Nephron (organoid): ENCODE data around the gene ZNF524.
A peak's percentile ranks its signal among the peaks of the same experiment; 100 is the strongest.

Experiments
- H3K27ac Mint-ChIP-seq, 3 experiments: 2 replicates each; pipeline ENCODE4 v1.8.0; 2020; ENCODE audit warnings: mixed read lengths in 3 of 3, mild to moderate bottlenecking in 2 of 3, moderate library complexity in 1 of 3
- H3K27me3 Mint-ChIP-seq: 2 replicates; pipeline ENCODE4 v1.8.0; 2021; ENCODE audit warnings: low read depth, mild to moderate bottlenecking, moderate library complexity, mixed read lengths
- H3K36me3 Mint-ChIP-seq: 2 replicates; pipeline ENCODE4 v1.8.0; 2020; ENCODE audit warnings: low read depth, mixed read lengths
- H3K4me1 Mint-ChIP-seq: 2 replicates; pipeline ENCODE4 v1.8.0; 2020; ENCODE audit warnings: mixed read lengths
- H3K4me3 Mint-ChIP-seq, 3 experiments: 2 replicates each; pipeline ENCODE4 v1.8.0; 2020; ENCODE audit warnings: mild to moderate bottlenecking in 3 of 3, mixed read lengths in 3 of 3, moderate library complexity in 2 of 3
- H3K9me3 Mint-ChIP-seq: 2 replicates; pipeline ENCODE4 v1.8.0; 2020; ENCODE audit warnings: mixed read lengths
- CTCF ChIP-seq, 3 experiments: fragments of 200-600 bp; sonication (generic); IDR thresholded peaks; one replicate each; pipeline ENCODE4 v1.5.0; 2021; ENCODE audit warnings: antibody characterized with exemption in 3 of 3; ENCODE audit not compliant: unreplicated experiment in 3 of 3

ZNF524 gene

GRCh38 chr19:55602104-55603001, 2.3 kb downstream of the ZNF524 start:
- peaks cover 23% of the 10 kb centered on the region for H3K4me1 Mint-ChIP-seq
- H3K36me3 Mint-ChIP-seq: peaks cover 18% of the 10 kb centered on the region
- peak overlapping the region in 2 of 3 experiments; percentile 79 to 87 for H3K4me3 Mint-ChIP-seq
- H3K27ac Mint-ChIP-seq: peak overlapping the region; percentile 87 to 94 (median 91)
- H3K9me3 Mint-ChIP-seq: no peaks in the 10 kb centered on the region
- H3K27me3 Mint-ChIP-seq: no peaks in the 10 kb centered on the region
- TF ChIP-seq CTCF (IDR thresholded peaks at IDR 0.05; ENCODE audit: unreplicated experiment in 3 of 3): no peak

DNA sequence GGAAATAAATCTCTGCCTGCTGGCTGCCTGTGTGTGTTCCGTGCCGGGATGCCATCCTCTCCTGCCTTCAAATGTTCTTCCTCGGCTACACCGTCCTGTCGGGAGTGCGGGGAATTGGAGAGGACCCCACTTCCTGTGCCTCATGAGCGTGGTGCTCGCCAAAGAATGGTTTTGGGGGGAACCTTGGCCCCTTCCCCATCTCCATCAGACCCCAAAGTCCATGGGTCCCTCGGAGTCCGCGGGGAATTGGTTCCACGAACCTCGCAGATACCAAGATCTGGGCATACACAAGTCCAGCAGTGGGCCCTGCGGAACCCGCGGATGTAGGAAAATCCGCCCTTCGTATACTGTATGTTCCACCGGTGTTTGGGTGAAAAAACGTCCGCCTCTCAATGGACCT, 3.0 kb downstream of the ZNF524 start:
- peak overlapping the region; percentile 85 to 96 (median 86) for H3K27ac Mint-ChIP-seq
- H3K27me3 Mint-ChIP-seq: no peaks in the 10 kb centered on the region
- H3K9me3 Mint-ChIP-seq: no peaks in the 10 kb centered on the region
- peaks cover 19% of the 10 kb centered on the region for H3K36me3 Mint-ChIP-seq
- peaks cover 28% of the 10 kb centered on the region for H3K4me1 Mint-ChIP-seq
- H3K4me3 Mint-ChIP-seq: peak overlapping the region; percentile 64 to 75 (median 72)
- no peak for TF ChIP-seq CTCF (IDR thresholded peaks at IDR 0.05; ENCODE audit: unreplicated experiment in 3 of 3)

- Mint-ChIP-seq H3K9me3 (no peaks in the 10 kb centered on the region), H3K4me3 (peak overlapping the region; percentile 72 to 89 (median 75)), H3K4me1 (peaks cover 24% of the 10 kb centered on the region), H3K36me3 (peaks cover 18% of the 10 kb centered on the region), H3K27me3 (no peaks in the 10 kb centered on the region), H3K27ac (peak overlapping the region; percentile 85 to 99 (median 96))
- TF ChIP-seq CTCF (IDR thresholded peaks at IDR 0.05; ENCODE audit: unreplicated experiment in 3 of 3): no peak
Observed at GRCh38 chr19:55603581-55604292, 3.6 kb downstream of the ZNF524 start.

DNA sequence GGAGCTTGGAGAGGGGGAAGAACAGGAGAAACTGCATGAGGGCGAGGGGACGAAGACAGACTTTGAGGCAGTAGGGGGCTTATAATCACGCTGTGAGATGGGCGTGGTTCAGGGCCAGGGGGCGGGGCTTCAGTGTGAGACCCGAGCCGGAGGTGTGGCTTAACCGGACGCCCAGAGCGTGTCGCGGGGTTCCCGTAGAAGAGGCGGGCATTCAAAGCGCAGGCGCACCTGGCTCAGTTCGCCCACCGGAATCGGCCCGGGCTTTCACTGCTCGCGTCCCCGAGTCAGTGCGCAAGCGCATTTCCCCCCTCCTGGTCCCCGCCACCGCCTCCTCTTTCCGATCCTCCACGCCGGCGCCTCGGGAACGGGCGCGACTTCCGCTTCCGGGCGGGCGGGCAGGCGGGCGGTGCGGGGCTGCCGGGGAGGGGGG, 5.1 kb downstream of the ZNF524 start:
- Mint-ChIP-seq H3K36me3 (peaks cover 28% of the 10 kb centered on the region), H3K4me3 (peak overlapping the region; percentile 86 to 89 (median 87)), H3K27ac (peak overlapping the region; percentile 96 to 99 (median 98)), H3K27me3 (no peaks in the 10 kb centered on the region), H3K9me3 (no peaks in the 10 kb centered on the region), H3K4me1 (peaks cover 21% of the 10 kb centered on the region)
- TF ChIP-seq CTCF (IDR thresholded peaks at IDR 0.05; ENCODE audit: unreplicated experiment in 3 of 3): no peak

GRCh38 chr19:55605637-55606470, 5.8 kb downstream of the ZNF524 start, which contains the start of gene ZNF865:
ZNF865 (plus strand) TSS chr19:55605647; CDS start chr19:55613619, 7,972 bp downstream.
- H3K9me3 Mint-ChIP-seq: no peaks in the 10 kb centered on the region
- peaks cover 33% of the 10 kb centered on the region for H3K36me3 Mint-ChIP-seq
- H3K4me1 Mint-ChIP-seq: peaks cover 21% of the 10 kb centered on the region
- H3K27me3 Mint-ChIP-seq: no peaks in the 10 kb centered on the region
- H3K27ac Mint-ChIP-seq: peak within 1 kb of the TSS; percentile 96 to 99 (median 99)
- TF ChIP-seq CTCF (IDR thresholded peaks at IDR 0.05; ENCODE audit: unreplicated experiment in 3 of 3): peak; percentile 73 to 79 (median 77)
- H3K4me3 Mint-ChIP-seq: peak within 1 kb of the TSS; percentile 97 to 99 (median 99)
